Uterus (tissue), 2 donors: ENCODE results near the gene TTC24.
A peak's percentile ranks its signal among the peaks of the same experiment; 100 is the strongest.

Source experiments
- POLR2A ChIP-seq, 2 donors: fragments of 450-650 bp; IDR thresholded peaks; one replicate each; pipeline ENCODE4 v1.6.1; 2016; ENCODE audit warnings: antibody characterized with exemption in 2 of 2, mild to moderate bottlenecking in 1 of 2, moderate library complexity in 1 of 2
- TF ChIP-seq, protein P1 (sequence below), 4 experiments: fragments of 200-600 bp in 2 of 4; fragments of 450-650 bp in 2 of 4; sonication (generic) in 2 of 4; IDR thresholded peaks; one replicate each; pipeline ENCODE4 v1.5.1; 2016 to 2019; ENCODE audit warnings: antibody characterized with exemption in 4 of 4, mild to moderate bottlenecking in 2 of 4, moderate library complexity in 1 of 4

DNA sequence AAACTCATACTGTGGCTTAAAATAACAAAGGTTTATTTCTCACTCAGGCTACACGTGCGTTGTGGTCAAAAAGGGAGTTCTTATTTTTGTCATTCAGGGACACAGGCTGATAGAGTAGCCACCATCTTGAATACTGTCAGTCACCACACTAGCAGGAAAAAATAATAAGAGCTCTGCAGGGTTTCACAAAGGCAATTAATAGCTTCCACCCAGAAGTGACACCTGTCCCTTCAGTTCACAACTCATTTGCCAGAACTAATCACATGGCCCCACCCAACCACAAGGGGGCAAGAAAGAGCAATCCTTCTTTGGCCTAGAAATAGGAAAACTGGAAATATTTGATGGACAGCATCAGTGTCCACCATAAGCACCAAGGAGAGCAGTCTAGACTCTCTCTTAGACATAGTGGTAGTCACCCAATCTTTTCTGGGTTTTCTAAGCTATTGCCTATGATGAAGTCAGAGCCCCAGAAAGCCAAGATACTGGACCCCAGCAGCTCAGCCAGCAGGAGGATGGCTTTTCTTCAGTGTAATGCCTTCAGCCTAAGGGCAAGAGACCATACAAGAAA, 47.9 kb downstream of the TTC24 start:
- TF ChIP-seq, protein P1, sequence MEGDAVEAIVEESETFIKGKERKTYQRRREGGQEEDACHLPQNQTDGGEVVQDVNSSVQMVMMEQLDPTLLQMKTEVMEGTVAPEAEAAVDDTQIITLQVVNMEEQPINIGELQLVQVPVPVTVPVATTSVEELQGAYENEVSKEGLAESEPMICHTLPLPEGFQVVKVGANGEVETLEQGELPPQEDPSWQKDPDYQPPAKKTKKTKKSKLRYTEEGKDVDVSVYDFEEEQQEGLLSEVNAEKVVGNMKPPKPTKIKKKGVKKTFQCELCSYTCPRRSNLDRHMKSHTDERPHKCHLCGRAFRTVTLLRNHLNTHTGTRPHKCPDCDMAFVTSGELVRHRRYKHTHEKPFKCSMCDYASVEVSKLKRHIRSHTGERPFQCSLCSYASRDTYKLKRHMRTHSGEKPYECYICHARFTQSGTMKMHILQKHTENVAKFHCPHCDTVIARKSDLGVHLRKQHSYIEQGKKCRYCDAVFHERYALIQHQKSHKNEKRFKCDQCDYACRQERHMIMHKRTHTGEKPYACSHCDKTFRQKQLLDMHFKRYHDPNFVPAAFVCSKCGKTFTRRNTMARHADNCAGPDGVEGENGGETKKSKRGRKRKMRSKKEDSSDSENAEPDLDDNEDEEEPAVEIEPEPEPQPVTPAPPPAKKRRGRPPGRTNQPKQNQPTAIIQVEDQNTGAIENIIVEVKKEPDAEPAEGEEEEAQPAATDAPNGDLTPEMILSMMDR (IDR thresholded peaks at IDR 0.05): peak; percentile 32 to 62 (median 54)
- TF ChIP-seq POLR2A (IDR thresholded peaks at IDR 0.05): no peak
